ENCODE measurements around the gene NISCH.

The NISCH gene

GRCh38 chr3:52472239-52473000 lies 17.0 kb downstream of the NISCH start:
- DNase-seq (ENCODE audit: low spot score) = no peak

- DNase-seq (ENCODE audit: low spot score) = no peak
These were observed 17.6 kb downstream of the NISCH start for GRCh38 chr3:52473026-52473425.

- DNase-seq (ENCODE audit: low spot score) = no peak
These were observed 21.8 kb downstream of the NISCH start for GRCh38 chr3:52477076-52477795.

- no peak for DNase-seq (ENCODE audit: low spot score)
These were observed 22.3 kb downstream of the NISCH start for GRCh38 chr3:52477796-52478095.

- no peak for DNase-seq (ENCODE audit: low spot score)
These were observed 23.9 kb downstream of the NISCH start for GRCh38 chr3:52479037-52479876.

- no peak for DNase-seq (ENCODE audit: low spot score)
These were observed 24.6 kb downstream of the NISCH start for GRCh38 chr3:52479877-52480575.

- DNase-seq (ENCODE audit: low spot score) = no peak
These were observed 25.6 kb downstream of the NISCH start for GRCh38 chr3:52480768-52481715.

- no peak for DNase-seq (ENCODE audit: low spot score)
These were observed 26.6 kb downstream of the NISCH start for GRCh38 chr3:52481819-52482521.

GRCh38 chr3:52483081-52483480 lies 27.7 kb downstream of the NISCH start:
- no peak for DNase-seq (ENCODE audit: low spot score)

GRCh38 chr3:52483577-52484381 lies 28.4 kb downstream of the NISCH start:
- peak; percentile 66 for DNase-seq (ENCODE audit: low spot score)

GRCh38 chr3:52484680-52485461 lies 29.5 kb downstream of the NISCH start:
- no peak for DNase-seq (ENCODE audit: low spot score)

- DNase-seq (ENCODE audit: low spot score) = no peak
These were observed 31.8 kb downstream of the NISCH start for GRCh38 chr3:52487050-52487787.

GRCh38 chr3:52487788-52488691 lies 32.6 kb downstream of the NISCH start:
- no peak for DNase-seq (ENCODE audit: low spot score)

GRCh38 chr3:52488746-52489145 lies 33.3 kb downstream of the NISCH start:
- no peak for DNase-seq (ENCODE audit: low spot score)

GRCh38 chr3:52489453-52489852 lies 34.0 kb downstream of the NISCH start:
- DNase-seq (ENCODE audit: low spot score) = no peak

GRCh38 chr3:52490035-52490938 lies 34.9 kb downstream of the NISCH start:
- DNase-seq (ENCODE audit: low spot score) = no peak

All from AG08395 (cell line).